PC-3 (cell line): ENCODE measurements around the gene UCKL1. TPM values are rescaled to one million over a fixed set of nuclear protein-coding genes. Genes with fewer than 3 reads are reported as not detected.
"Not testable (repeated sequence)": the region's sequence is repeated elsewhere in the genome, so short reads cannot be mapped to it uniquely, and the experiment has no call there.

Experiments
- ATAC-seq: fragments of 200-7000 bp; cut with Tn5 transposase; 2 replicates; pipeline ENCODE4 v1.9.1; 2020; ENCODE audit warnings: mild to moderate bottlenecking, moderate library complexity
- BruUV-seq: library from RNA; stranded (reverse); fragments of 400-500 nt; replicated peaks from 2 replicates; lab custom pipeline; 2021; lab: Mats Ljungman, UMichigan
- CTCF ChIA-PET: fragments of 300-600 bp; sonication (Branson Sonifier 250); formaldehyde crosslinking; loops from one replicate; lab custom pipeline; 2022; ENCODE audit warnings: antibody characterized with exemption; lab: Charles Lee
- POLR2A ChIA-PET: fragments of 300-600 bp; sonication (Branson Sonifier 250); formaldehyde crosslinking; loops from one replicate; lab custom pipeline; 2022; ENCODE audit warnings: antibody characterized with exemption; ENCODE audit not compliant: unreplicated experiment; lab: Charles Lee
- DNase-seq: peaks from one replicate; pipeline ENCODE4 v3.0.0-alpha.2; 2015
- H2AFZ ChIP-seq: fragments of 300-600 bp; sonication (generic); 2 replicates; pipeline ENCODE4 v1.6.0; 2016; ENCODE audit warnings: antibody characterized with exemption, low read length
- H3F3A ChIP-seq: fragments of 300-600 bp; sonication (generic); one replicate; pipeline ENCODE4 v1.6.0; 2017; ENCODE audit warnings: antibody characterized with exemption, low read length, control low read depth, mild to moderate bottlenecking; ENCODE audit not compliant: unreplicated experiment
- H3K27ac ChIP-seq: fragments of 300-600 bp; sonication (generic); 2 replicates; pipeline ENCODE4 v1.5.1; 2016; ENCODE audit warnings: mild to moderate bottlenecking, low read length
- H3K27me3 ChIP-seq: fragments of 300-600 bp; sonication (generic); 2 replicates; pipeline ENCODE4 v1.6.1; 2016; ENCODE audit warnings: low read length, mixed read lengths
- H3K36me3 ChIP-seq: fragments of 300-600 bp; sonication (generic); 2 replicates; pipeline ENCODE4 v1.6.1; 2016; ENCODE audit warnings: low read depth, mixed run types, low read length, mixed read lengths
- H3K4me1 ChIP-seq: fragments of 300-600 bp; sonication (generic); 2 replicates; pipeline ENCODE4 v1.5.1; 2016; ENCODE audit warnings: low read length; ENCODE audit not compliant: insufficient read depth
- H3K4me2 ChIP-seq: fragments of 300-600 bp; sonication (generic); 2 replicates; pipeline ENCODE4 v1.6.0; 2016; ENCODE audit warnings: low read length
- H3K4me3 ChIP-seq: fragments of 300-600 bp; sonication (generic); 2 replicates; pipeline ENCODE4 v1.5.1; 2016; ENCODE audit warnings: mild to moderate bottlenecking, low read length, mixed read lengths
- H3K79me2 ChIP-seq: fragments of 300-600 bp; sonication (generic); 2 replicates; pipeline ENCODE4 v1.6.1; 2017; ENCODE audit warnings: low read length, mixed read lengths
- H3K9ac ChIP-seq: fragments of 300-600 bp; sonication (generic); 2 replicates; pipeline ENCODE4 v1.6.0; 2016; ENCODE audit warnings: mild to moderate bottlenecking, low read length
- H3K9me2 ChIP-seq: fragments of 300-600 bp; sonication (generic); replicated peaks from 2 replicates; pipeline ENCODE4 v1.6.1; 2016; ENCODE audit warnings: mixed run types, low read length, mixed read lengths
- H3K9me3 ChIP-seq: fragments of 300-600 bp; sonication (generic); 2 replicates; pipeline ENCODE4 v1.6.1; 2016; ENCODE audit warnings: low read length, mixed read lengths
- H4K20me1 ChIP-seq: fragments of 300-600 bp; sonication (generic); 2 replicates; pipeline ENCODE4 v1.6.1; 2016; ENCODE audit warnings: low read length, mixed read lengths
- EZH2 ChIP-seq: fragments of 300-600 bp; sonication (generic); IDR thresholded peaks from one replicate; pipeline ENCODE4 v1.6.1; 2017; ENCODE audit warnings: antibody characterized with exemption, mild to moderate bottlenecking, low read length; ENCODE audit not compliant: unreplicated experiment
- EZH2phosphoT487 ChIP-seq: fragments of 300-600 bp; sonication (generic); IDR thresholded peaks from 2 replicates; pipeline ENCODE4 v1.6.1; 2018; ENCODE audit warnings: mild to moderate bottlenecking, antibody characterized with exemption, low read length, borderline replicate concordance
- intact Hi-C: fragments of 100-400 bp; cut with micrococcal nuclease; formaldehyde crosslinking; loops from 2 replicates; pipeline ENCODE4 v1.9.0; 2023
- total RNA-seq: library from RNA; depleted of rRNA; stranded (reverse); fragments of >200 nt; gene quantifications from 2 replicates; pipeline ENCODE4 v1.2.3, GENCODE V29; 2014
- TF ChIP-seq, protein P1 (sequence below): fragments of 300-600 bp; sonication (generic); conservative IDR thresholded peaks from 2 replicates; pipeline ENCODE4 v1.5.1; 2017; ENCODE audit warnings: antibody characterized with exemption, low read depth, mild to moderate bottlenecking, low read length

UCKL1 gene
- total RNA-seq, 1 experiment from 2014 or later: 37.2 TPM

DNA sequence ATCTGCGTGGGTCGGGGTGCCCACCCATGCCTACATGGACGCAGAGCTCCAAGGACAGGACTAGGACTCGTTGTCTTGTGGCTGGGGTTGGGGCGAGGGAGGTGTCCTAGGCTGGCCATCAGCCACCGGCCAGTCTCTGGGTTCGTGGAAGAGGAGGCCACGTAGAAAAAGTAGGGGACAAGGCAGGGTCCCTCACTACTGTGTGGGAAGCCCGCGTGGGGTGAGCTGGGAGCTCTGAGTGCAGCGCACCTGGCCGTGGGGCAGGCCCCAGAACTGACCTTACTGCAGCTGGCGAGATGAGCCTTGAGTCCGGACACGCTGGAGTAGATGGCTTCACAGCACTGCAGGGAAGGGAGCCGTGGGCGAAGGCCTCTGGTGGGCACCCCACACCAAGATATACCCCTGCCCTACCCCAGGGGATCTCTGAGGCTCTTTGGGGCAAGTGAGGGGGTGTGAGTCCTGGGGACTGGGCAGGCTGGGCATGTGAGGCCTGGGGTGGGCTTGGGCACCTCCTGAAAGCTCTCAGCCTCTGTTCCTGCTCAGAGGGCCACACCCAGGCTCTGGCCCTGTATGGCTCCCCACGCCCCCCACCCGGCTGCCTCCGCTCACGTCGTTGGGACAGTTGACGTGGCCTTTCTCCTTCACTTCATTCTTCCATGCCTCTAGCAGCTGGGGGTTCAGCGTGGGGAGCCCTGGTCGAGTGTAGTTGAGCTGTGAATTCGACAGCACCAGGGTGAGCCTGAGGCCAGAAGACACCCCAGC, 5.6 kb upstream of the UCKL1 start:
- Histone ChIP-seq H3K27me3 (no peaks in the 10 kb centered on the region), H4K20me1 (no peaks in the 10 kb centered on the region), H3K27ac (no peak overlapping the region), H3K4me1 (peaks cover 11% of the 10 kb centered on the region), H3K36me3 (peaks cover 5% of the 10 kb centered on the region; the same call in 1 of the 2 replicates), H3F3A (no peaks in the 10 kb centered on the region), H2AFZ (no peak overlapping the region), H3K9ac (no peak overlapping the region), H3K4me3 (no peak overlapping the region), H3K4me2 (no peak overlapping the region), H3K79me2 (no peaks in the 10 kb centered on the region), H3K9me2 (no peaks in the 10 kb centered on the region), H3K9me3 (no peaks in the 10 kb centered on the region)
- BruUV-seq: no TSS peak
- TF ChIP-seq, protein P1, sequence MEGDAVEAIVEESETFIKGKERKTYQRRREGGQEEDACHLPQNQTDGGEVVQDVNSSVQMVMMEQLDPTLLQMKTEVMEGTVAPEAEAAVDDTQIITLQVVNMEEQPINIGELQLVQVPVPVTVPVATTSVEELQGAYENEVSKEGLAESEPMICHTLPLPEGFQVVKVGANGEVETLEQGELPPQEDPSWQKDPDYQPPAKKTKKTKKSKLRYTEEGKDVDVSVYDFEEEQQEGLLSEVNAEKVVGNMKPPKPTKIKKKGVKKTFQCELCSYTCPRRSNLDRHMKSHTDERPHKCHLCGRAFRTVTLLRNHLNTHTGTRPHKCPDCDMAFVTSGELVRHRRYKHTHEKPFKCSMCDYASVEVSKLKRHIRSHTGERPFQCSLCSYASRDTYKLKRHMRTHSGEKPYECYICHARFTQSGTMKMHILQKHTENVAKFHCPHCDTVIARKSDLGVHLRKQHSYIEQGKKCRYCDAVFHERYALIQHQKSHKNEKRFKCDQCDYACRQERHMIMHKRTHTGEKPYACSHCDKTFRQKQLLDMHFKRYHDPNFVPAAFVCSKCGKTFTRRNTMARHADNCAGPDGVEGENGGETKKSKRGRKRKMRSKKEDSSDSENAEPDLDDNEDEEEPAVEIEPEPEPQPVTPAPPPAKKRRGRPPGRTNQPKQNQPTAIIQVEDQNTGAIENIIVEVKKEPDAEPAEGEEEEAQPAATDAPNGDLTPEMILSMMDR: no peak
- TF ChIP-seq EZH2 (no peak), EZH2phosphoT487 (no peak)
- DNase-seq: no peak
- ChIA-PET CTCF (no interaction called here), POLR2A (no interaction called here)
- no peak for ATAC-seq
- intact Hi-C loops: no loop called here

DNA sequence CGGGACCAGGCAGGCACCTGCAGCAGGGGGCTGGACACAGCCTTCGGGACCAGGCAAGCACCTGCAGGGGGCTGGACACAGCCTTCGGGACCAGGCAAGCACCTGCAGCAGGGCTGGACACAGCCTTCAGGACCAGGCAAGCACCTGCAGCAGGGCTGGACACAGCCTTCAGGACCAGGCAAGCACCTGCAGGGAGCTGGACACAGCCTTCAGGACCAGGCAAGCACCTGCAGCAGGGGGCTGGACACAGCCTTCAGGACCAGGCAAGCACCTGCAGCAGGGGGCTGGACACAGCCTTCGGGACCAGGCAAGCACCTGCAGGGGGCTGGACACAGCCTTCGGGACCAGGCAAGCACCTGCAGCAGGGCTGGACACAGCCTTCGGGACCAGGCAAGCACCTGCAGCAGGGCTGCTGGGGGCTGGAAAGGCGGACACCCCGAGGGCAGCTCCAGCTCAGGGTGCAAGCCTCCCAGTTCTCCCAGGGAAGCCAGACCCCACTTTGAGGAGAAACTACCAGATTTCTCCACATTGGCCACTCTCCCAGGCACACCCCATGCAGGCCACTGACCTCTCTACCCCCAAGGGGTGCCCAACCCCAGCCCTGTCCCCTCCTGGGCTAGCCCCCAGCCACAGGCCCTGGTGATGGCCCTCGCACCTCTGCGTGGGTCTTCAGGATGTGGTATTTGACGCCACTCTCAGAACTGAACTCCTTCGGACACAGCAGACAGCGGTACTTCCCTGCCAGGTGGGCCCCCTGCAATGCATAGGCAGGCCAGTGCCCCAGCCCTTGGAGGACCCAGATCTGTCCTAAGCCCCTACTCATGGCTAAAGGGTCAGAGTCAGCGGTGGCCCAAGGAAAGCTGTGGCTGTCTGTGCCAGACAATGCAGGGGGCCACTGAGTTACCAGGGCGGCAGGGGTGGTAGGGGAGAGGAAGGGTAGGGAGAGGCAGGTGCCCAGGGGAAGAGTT, 4.7 kb upstream of the UCKL1 start:
- H3K4me3 ChIP-seq, DNase-seq, H3F3A ChIP-seq, H3K9me3 ChIP-seq, H3K4me2 ChIP-seq, POLR2A ChIA-PET, H3K36me3 ChIP-seq, H3K27me3 ChIP-seq, H3K9ac ChIP-seq, intact Hi-C loops, CTCF ChIA-PET, H2AFZ ChIP-seq, H3K79me2 ChIP-seq, H3K9me2 ChIP-seq, H3K27ac ChIP-seq, BruUV-seq, ATAC-seq, H4K20me1 ChIP-seq: not testable (repeated sequence)
- H3K4me1 ChIP-seq: peaks cover 15% of the 10 kb centered on the region

DNA sequence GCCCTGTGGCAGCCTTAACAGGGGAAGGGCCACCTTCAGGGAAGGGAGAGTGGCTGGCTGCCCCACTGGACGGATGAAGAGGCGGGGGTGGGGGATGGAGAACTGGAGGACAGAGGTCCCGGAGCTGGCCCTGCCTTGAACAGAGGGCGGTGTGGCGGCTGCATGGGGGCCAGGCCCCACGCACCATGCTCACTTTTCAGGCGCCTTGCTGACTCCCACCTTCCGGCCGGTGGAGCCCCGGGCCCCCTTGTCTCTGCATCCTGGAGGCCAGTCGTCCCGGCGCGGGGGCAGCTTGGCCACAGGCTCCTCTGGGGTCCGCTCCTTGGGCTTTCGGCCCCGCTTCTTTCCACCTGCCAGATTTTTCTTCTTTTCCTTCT, 3.5 kb upstream of the UCKL1 start:
- H3K4me1 ChIP-seq: peaks cover 22% of the 10 kb centered on the region
- H3K9me2 ChIP-seq: no peaks in the 10 kb centered on the region
- H3K4me3 ChIP-seq: no peak overlapping the region
- peaks cover 15% of the 10 kb centered on the region for H3K79me2 ChIP-seq
- no peak overlapping the region for H3K4me2 ChIP-seq
- no TSS peak for BruUV-seq
- H2AFZ ChIP-seq: no peak overlapping the region
- peaks cover 5% of the 10 kb centered on the region; the same call in 1 of the 2 replicates for H3K36me3 ChIP-seq
- no peak overlapping the region for H3K27ac ChIP-seq
- H3F3A ChIP-seq: no peaks in the 10 kb centered on the region
- ATAC-seq: no peak
- no peaks in the 10 kb centered on the region for H3K27me3 ChIP-seq
- no peaks in the 10 kb centered on the region for H3K9me3 ChIP-seq
- H4K20me1 ChIP-seq: peaks cover 7% of the 10 kb centered on the region; the same call in 1 of the 2 replicates
- DNase-seq: no peak
- ChIA-PET CTCF (no interaction called here), POLR2A (no interaction called here)
- intact Hi-C loops: loop anchor here (5.0 kb wide), 1 partner anchor 422 kb away; the partner anchor contains the start of gene PTK6
- TF ChIP-seq EZH2phosphoT487: no peak
- no peak for TF ChIP-seq EZH2
- TF ChIP-seq, protein P1: no peak
- H3K9ac ChIP-seq: no peak overlapping the region
